IPS DF 6.9 (cell line): Measurements from ENCODE around the gene DAND5.

ENCODE experiments used
- DNase-seq: peaks from one replicate; pipeline ENCODE4 v3.0.0-alpha.2; 2013; ENCODE audit warnings: low read depth, low spot score
- H3K27ac ChIP-seq: one replicate; pipeline ENCODE4 v1.5.1; 2013; ENCODE audit warnings: low read length, control low read depth
- H3K27me3 ChIP-seq: 2 replicates; pipeline ENCODE4 v1.6.1; 2013; ENCODE audit warnings: mild to moderate bottlenecking, low read length; ENCODE audit not compliant: control insufficient read depth, insufficient read depth
- H3K36me3 ChIP-seq: 2 replicates; pipeline ENCODE4 v1.6.1; 2013; ENCODE audit warnings: low read length; ENCODE audit not compliant: control insufficient read depth, insufficient read depth
- H3K4me1 ChIP-seq: 2 replicates; pipeline ENCODE4 v1.6.1; 2013; ENCODE audit warnings: low read length; ENCODE audit not compliant: control insufficient read depth, insufficient read depth
- H3K4me3 ChIP-seq: 2 replicates; pipeline ENCODE4 v1.5.1; 2013; ENCODE audit warnings: mild to moderate bottlenecking, low read length
- H3K9me3 ChIP-seq: 2 replicates; pipeline ENCODE4 v1.6.1; 2013; ENCODE audit warnings: low read length, inconsistent platforms; ENCODE audit not compliant: control insufficient read depth, insufficient read depth
- WGBS: extraction: QIAGEN DNeasy Blood & Tissue Kit; methylation state at CpG from one replicate; pipeline ENCODE4 v1.1.7; 2013; ENCODE audit warnings: mixed read lengths, missing lambda C conversion rate; ENCODE audit not compliant: insufficient read length, insufficient coverage; 5-methylcytosine and 5-hydroxymethylcytosine counted together

The DAND5 gene, protein sequence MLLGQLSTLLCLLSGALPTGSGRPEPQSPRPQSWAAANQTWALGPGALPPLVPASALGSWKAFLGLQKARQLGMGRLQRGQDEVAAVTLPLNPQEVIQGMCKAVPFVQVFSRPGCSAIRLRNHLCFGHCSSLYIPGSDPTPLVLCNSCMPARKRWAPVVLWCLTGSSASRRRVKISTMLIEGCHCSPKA

DNA sequence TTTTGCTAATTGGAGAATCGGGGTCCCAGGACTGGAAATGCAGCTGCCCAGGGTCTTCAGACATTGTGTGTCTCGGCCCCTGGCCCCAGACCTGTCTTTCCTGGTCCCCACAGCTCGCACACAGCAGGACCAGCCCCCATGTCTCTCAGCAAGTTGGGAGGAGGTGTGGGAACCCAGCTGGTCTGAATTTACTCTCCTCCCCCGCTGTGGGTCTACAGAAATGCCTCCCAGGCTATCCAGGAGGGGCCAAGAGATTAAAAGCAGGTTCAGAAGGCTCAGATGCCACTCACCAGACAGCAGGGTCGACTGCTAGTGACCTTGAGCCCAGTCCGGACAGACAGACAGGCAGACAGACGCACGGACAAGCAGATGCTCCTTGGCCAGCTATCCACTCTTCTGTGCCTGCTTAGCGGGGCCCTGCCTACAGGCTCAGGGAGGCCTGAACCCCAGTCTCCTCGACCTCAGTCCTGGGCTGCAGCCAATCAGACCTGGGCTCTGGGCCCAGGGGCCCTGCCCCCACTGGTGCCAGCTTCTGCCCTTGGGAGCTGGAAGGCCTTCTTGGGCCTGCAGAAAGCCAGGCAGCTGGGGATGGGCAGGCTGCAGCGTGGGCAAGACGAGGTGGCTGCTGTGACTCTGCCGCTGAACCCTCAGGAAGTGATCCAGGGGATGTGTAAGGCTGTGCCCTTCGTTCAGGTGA lies at the start of gene DAND5:
Gene DAND5 (plus strand): TSS at position 285 of the 697 bp plus-strand sequence. CDS start 85 bp downstream, at position 370.
- Histone ChIP-seq H3K4me1 (no peaks in the 10 kb centered on the region), H3K4me3 (no peak within 1 kb of the TSS), H3K27me3 (no peaks in the 10 kb centered on the region), H3K27ac (no peak within 1 kb of the TSS), H3K9me3 (no peaks in the 10 kb centered on the region), H3K36me3 (no peaks in the 10 kb centered on the region)
- DNase-seq, result no peak
- WGBS, result no CpG with 5 or more reads among the region's 14 CpGs

DNA sequence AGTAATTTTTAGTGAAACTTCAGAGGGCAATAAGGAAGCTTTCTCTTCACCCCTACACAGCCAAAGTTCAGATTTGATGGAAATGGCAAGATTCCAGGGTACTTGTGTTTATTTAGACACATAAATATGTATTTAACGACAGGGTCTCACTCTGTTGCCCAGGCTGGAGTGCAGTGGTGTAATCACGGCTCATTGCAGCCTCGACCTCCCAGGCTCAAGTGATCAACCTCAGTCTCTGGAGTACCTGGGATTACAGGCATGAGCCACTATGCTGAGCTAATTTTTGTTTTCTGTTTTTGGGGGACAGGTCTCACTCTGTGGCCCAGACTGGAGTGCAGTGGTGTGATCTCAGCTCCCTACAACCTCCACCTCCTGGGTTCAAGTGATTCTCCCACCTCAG lies 48.3 kb upstream of the DAND5 start:
- no CpG with 5 or more reads among the region's 3 CpGs for WGBS

DNA sequence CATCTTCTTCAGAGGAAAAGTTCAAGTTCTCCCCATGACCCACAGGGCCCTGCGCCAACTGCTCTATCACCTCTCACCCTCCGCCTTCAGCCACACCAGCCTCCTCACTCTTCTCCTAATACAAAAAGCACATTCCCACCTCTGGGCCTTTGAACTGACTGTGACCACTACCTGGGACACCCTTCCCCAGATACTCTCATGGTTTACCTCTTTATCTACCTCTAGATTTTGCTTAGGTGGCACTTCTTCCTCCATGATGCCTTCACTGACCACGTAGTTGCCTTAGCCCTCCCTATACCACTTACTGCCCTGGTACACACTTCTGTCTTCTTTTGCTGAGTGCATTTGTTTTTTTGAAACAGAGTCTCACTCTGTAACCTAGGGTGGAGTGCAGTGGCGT lies 46.4 kb upstream of the DAND5 start:
- no peak overlapping the region for H3K4me3 ChIP-seq
- H3K27me3 ChIP-seq, result peaks cover 4% of the 10 kb centered on the region; the same call in 1 of the 2 replicates
- H3K27ac ChIP-seq, result no peak overlapping the region
- H3K9me3 ChIP-seq, result no peaks in the 10 kb centered on the region
- peaks cover 32% of the 10 kb centered on the region for H3K36me3 ChIP-seq
- no peak for DNase-seq
- H3K4me1 ChIP-seq, result peaks cover 2% of the 10 kb centered on the region; the same call in 1 of the 2 replicates
- no CpG with 5 or more reads among the region's 4 CpGs for WGBS

More for the DNA sequence above, 48.3 kb upstream of the DAND5 start:
- Histone ChIP-seq H3K27me3 (peaks cover 4% of the 10 kb centered on the region; the same call in 1 of the 2 replicates), H3K4me3 (no peak overlapping the region), H3K36me3 (peaks cover 22% of the 10 kb centered on the region), H3K9me3 (no peaks in the 10 kb centered on the region), H3K27ac (no peak overlapping the region), H3K4me1 (peaks cover 2% of the 10 kb centered on the region; the same call in 1 of the 2 replicates)
- no peak for DNase-seq

DNA sequence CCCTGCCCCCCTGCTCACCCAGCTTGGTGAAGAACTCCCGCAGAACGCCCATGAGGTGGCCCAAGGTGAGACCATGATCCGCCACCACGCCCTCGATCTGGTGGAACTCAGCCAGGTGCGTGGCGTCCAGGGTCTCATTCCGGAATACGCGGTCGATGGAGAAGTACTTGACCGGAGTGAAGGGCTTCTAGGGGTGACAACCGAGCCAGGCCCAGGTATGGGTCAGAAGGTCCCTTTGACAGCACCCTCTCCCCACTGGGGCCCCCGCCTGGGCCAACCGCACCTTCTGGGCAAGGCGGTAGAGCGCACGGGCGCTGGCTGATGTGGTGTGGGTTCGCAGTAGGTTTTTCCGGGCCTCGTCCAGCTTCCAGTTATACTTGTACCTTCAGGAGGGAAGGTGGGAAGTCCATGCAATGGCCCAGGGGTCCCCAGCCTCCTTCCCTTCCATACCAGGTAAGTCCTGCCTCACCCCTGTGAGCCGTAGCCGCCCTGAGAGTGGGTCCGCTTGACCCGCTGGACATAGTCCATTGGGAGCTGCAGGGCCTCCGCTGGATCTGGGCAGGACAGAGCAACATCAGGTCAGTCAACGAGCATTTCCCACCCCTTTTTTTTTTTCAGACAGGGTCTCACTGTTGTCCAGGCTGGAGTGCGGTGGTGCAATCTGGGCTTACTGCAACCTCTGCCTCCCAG lies 44.6 kb upstream of the DAND5 start:
- Histone ChIP-seq H3K4me1 (no peaks in the 10 kb centered on the region), H3K27ac (no peak overlapping the region), H3K36me3 (peaks cover 45% of the 10 kb centered on the region), H3K27me3 (no peaks in the 10 kb centered on the region), H3K9me3 (no peaks in the 10 kb centered on the region), H3K4me3 (no peak overlapping the region)
- WGBS, result no CpG with 5 or more reads among the region's 29 CpGs
- DNase-seq, result no peak

DNA sequence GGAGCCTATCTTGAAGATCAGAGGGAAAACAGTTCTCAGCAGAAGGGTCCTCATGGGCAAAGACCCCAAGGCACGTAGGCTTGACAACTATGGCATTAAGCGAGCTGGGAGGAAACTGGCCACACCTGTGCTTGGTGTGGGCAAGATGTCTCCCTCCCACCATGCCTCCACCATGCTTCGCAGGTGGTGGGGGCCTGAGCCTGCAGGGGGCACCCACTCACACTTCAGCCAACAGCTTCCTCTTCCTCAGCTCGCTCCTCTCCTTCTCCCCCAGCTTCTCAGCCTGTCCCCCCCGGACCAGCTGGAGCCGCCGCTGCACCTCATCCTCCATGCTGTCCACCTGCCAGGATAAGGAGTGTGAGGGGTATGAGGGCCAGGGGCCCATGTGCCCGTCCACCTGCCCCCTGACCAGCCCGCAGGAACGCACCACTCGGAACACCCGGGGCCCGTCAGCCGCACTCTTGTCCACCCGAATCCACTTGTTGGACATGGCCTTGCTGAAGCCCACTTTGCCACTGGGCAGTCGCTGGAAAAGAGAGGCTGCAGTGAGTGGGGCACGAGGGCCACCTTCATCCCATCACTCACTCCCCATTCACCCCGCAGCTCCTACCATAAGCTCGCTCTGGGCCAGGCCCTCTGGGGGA lies 39.3 kb upstream of the DAND5 start:
- no peaks in the 10 kb centered on the region for H3K27me3 ChIP-seq
- H3K4me1 ChIP-seq, result peaks cover 4% of the 10 kb centered on the region
- H3K4me3 ChIP-seq, result no peak overlapping the region
- H3K9me3 ChIP-seq, result no peaks in the 10 kb centered on the region
- no CpG with 5 or more reads among the region's 19 CpGs for WGBS
- DNase-seq, result no peak
- H3K36me3 ChIP-seq, result peaks cover 32% of the 10 kb centered on the region
- no peak overlapping the region for H3K27ac ChIP-seq

DNA sequence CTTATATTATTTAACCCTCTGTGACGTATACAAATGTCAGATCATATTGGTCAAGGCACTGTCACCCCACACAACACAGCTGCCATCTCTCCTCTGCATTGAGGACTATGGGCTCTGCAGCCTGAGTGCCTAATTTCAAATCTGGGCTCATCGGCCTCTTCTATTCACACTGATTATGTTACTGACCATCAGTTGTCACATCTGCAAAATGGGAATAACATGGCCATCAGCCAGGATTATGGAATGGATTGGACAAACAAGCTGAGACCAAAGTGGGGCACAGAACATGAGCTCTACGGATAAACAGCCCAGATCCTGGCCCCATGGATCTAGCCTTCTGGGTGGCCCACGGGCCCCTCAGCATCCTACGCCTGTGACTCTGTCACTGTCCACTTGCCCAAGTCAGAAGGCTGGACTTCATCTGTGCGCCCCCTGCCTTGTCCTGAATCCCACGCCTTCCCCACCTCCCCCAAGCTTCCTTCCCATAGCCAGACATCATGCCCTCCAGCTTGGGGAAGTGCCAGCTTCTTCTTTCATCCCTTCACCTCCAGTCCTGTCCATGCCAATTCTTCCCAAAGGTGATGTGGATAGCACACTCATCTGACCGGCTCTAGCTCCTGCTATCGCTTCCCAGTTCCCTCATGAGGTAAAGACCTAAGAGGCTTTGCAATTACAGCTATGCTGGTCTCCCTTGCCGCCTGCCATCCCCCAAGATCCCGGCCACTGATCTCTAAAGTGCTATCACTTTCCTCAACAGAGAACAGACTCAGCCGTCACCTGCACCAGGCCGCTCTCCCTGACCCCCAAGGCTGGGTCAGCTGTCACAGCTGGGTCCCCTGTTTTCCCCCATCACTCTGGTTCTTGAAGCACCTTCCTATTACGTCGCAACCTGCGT lies 36.7 kb upstream of the DAND5 start:
- WGBS, result no CpG with 5 or more reads among the region's 16 CpGs
- Histone ChIP-seq H3K9me3 (no peaks in the 10 kb centered on the region), H3K4me1 (peaks cover 4% of the 10 kb centered on the region), H3K27me3 (no peaks in the 10 kb centered on the region), H3K36me3 (peaks cover 22% of the 10 kb centered on the region), H3K4me3 (peak overlapping the region; percentile 68), H3K27ac (no peak overlapping the region)
- DNase-seq, result no peak

DNA sequence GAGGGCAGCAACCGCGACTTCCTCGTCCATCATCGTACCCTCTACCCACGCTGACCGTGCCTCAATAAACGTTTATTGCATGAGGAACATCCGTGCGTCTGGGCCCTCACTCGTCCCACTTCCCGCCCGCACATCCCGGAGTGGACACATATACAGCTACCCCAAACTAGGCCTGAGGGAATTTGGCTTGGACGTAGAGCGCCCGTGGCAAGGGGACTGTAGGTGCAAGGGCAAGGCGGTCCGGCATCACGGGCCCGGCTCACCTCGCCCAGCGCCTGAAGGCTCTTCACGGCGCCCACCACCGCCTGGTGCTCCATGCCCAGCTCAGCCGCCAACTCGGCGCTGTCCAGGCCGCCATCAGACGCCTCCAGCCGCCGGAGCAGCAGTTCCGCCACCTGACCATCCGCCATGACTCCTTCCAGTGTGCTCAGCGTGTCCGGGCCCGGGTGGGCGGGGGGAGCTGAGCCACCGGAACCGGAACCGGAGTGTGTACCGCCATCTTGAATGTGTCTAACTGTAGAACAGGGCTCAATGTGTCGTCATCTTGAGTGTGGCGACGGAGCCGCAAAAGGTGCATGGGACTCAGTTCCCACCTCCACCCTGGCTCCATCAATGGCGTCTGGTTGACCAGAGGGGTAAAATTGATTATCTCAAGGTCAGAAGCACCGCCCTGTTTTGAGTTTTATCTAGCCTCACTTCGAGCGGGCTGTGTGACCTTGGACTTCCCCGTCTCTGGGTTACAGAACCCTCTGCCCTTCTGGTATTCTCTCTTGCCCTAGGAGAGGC lies 35.9 kb upstream of the DAND5 start, which contains the start of gene FARSA:
Gene FARSA (minus strand): TSS at position 425 of the 786 bp plus-strand sequence. CDS start 15 bp downstream, at position 410.
- H3K27me3 ChIP-seq, result no peaks in the 10 kb centered on the region
- DNase-seq, result peak; percentile 92
- no CpG with 5 or more reads among the region's 51 CpGs for WGBS
- H3K27ac ChIP-seq, result no peak within 1 kb of the TSS
- H3K9me3 ChIP-seq, result no peaks in the 10 kb centered on the region
- H3K4me3 ChIP-seq, result peak within 1 kb of the TSS; percentile 68
- peaks cover 17% of the 10 kb centered on the region for H3K36me3 ChIP-seq
- peaks cover 4% of the 10 kb centered on the region for H3K4me1 ChIP-seq

DNA sequence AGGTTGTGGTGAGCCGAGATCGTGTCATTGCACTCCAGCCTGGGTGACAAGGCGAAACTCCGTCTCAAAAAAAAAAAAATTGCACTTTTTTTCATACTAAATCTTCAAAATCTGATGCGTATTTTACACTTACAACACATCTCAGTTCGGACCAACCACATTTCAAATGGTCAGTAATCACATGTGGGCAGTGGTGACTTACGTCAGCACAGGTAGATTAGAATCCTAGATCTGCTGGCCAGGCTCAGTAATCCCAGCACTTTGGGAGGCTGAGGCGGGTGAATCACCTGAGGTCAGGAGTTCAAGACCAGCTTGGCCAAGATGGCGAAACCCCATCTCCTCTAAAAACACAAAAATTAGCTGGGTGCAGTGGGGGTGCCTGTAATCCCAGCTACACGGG lies 34.3 kb upstream of the DAND5 start:
- no peak overlapping the region for H3K4me3 ChIP-seq
- DNase-seq, result no peak
- H3K36me3 ChIP-seq, result peaks cover 10% of the 10 kb centered on the region
- no peaks in the 10 kb centered on the region for H3K9me3 ChIP-seq
- no CpG with 5 or more reads among the region's 10 CpGs for WGBS
- no peaks in the 10 kb centered on the region for H3K27me3 ChIP-seq
- no peak overlapping the region for H3K27ac ChIP-seq
- peaks cover 7% of the 10 kb centered on the region for H3K4me1 ChIP-seq

DNA sequence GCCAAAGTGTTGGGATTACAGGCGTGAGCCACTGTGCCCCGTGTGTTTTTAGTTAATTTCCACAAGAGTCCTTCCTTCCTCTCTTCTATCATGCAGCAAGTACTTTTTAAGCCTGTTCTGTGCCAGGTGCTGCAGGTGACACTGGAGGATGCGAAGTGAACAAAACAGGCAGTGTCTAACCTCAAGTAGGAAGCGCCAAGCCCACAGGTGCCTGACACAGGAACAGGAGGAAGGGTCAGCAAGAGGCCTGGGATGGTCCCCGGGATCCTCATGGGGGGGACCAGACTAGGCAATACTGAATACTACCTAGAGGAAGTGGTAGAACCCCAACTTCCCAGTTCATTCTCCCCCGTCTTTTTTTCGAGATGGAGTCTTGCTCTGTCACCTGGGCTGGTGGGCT lies 32.8 kb upstream of the DAND5 start:
- peaks cover 8% of the 10 kb centered on the region for H3K4me1 ChIP-seq
- H3K4me3 ChIP-seq, result no peak overlapping the region
- no CpG with 5 or more reads among the region's 7 CpGs for WGBS
- H3K27ac ChIP-seq, result no peak overlapping the region
- no peak for DNase-seq
- no peaks in the 10 kb centered on the region for H3K27me3 ChIP-seq
- no peaks in the 10 kb centered on the region for H3K9me3 ChIP-seq
- H3K36me3 ChIP-seq, result peaks cover 14% of the 10 kb centered on the region
